Measurements from ENCODE around the gene RBM5.

Gene RBM5

GRCh38 chr3:50139308-50139707 lies 50.6 kb downstream of the RBM5 start:
- no peak for DNase-seq

- no peak for DNase-seq
These were observed 51.2 kb downstream of the RBM5 start for GRCh38 chr3:50139718-50140423.

DNA sequence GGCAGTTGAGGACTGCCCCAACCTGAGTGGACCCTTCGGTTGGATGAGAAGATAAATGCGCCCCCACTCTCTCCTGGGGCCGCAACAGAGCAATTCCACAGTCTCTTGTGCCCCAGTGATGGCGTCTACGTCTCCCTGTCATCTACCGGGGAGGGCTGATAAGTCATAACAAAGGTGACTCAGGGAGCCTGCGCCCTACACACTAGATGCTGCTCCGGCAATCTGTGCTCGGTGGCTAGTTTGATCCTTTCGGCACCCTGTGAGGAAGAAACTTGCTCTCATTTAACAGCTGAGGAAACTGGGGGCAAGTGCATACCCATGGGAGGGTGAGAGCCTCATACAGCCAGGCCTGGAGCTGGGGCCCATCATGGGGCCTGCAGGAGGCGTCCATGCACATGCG lies 52.3 kb downstream of the RBM5 start:
- no peak for DNase-seq

GRCh38 chr3:50146316-50146901 lies 57.7 kb downstream of the RBM5 start:
- DNase-seq = no peak

- no peak for DNase-seq
These were observed 58.3 kb downstream of the RBM5 start for GRCh38 chr3:50147016-50147415.

- no peak for DNase-seq
These were observed 58.7 kb downstream of the RBM5 start for GRCh38 chr3:50147447-50147846.

DNA sequence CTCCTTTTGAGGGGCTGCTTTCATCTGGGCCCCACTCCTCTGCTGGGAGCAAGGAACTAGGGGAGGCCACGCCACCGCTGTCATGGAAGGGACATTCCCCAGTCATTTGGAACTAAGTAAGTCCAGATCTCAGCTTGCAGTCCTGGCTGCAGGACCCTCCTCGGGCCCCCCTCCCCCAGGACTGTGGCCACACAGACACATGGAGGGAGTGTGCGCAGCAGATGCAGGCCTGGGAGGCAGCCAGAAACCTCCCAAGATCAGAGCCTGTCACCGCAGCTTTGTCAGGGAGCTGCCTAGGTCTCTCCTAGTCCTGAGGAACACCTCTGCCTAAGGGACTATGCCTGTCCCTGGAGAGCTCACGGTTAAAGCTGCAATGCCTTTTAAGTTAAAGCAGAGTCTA lies 59.1 kb downstream of the RBM5 start:
- DNase-seq = no peak

DNA sequence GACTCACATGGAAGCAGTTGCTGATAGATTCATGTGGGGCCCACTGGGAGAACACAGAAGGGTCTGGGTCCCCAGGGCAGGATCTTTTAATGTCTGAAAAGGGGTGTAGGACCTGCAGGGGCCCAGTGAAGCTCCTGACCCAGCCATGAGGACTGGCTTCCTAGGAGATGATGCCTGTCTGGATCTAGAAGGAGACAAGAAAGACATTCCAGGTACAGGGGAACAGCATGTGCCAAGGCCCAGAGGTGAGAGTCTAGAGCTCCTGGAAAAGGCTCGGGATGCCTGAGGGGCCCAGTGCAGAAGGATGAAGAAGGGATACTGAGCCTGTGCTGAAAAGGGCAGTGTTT lies 61.7 kb downstream of the RBM5 start:
- DNase-seq = no peak

- no peak for DNase-seq
These were observed 62.4 kb downstream of the RBM5 start for GRCh38 chr3:50150863-50151686.

- no peak for DNase-seq
These were observed 63.0 kb downstream of the RBM5 start for GRCh38 chr3:50151728-50152127.

DNA sequence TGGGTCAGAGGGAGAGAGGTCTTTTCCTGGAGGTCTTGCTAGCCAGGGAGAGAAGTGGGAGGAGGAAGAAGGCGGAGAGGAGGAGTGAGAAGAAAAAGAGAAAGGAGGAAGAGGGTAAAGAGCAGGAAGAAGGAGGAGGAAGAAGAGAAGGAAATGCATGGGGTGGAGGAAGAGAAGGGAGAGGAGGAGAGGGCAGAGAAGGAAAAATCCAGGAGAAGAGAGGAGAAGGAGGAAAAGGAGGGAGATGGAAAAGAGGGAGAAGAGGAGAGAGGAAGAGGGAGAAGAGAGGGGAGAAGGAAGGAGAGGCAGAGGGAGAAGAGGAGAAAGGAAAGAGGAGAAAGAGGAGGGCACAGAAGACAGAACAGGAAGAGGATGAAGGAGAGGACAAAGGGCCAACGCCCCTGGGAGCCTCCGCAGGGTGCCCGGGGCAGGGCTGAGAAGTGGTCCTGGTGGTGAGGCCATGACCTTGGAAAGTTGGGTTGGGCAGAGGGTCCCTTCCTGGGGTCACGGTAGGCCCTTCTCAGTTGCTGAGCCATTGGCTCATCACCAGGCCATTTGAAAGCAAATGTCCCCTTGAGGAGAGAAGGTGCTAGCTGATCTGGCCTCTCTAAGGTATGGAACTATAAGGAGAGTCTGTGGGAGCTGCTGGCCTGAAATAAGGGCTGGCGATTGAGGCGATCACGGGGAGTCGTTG lies 65.2 kb downstream of the RBM5 start:
- no peak for DNase-seq

DNA sequence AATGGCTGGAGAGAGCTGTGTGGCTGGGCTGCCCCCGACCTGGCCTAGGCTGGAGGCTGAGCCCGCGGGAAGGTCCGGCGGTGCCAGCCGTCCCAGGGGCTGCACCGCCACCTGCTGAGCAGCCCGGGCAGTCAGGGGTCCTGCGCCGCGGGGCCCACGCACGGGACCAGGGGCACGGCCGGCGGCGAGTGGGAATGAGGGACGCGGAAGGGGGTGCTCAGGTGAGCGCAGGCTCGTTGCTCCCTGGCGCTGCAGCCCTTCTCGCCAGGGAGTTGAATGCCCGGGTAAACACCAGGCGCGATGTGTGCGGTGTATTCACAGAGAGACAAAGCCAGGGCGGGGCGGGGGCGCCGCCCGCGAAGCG lies 65.7 kb downstream of the RBM5 start:
- no peak for DNase-seq

DNA sequence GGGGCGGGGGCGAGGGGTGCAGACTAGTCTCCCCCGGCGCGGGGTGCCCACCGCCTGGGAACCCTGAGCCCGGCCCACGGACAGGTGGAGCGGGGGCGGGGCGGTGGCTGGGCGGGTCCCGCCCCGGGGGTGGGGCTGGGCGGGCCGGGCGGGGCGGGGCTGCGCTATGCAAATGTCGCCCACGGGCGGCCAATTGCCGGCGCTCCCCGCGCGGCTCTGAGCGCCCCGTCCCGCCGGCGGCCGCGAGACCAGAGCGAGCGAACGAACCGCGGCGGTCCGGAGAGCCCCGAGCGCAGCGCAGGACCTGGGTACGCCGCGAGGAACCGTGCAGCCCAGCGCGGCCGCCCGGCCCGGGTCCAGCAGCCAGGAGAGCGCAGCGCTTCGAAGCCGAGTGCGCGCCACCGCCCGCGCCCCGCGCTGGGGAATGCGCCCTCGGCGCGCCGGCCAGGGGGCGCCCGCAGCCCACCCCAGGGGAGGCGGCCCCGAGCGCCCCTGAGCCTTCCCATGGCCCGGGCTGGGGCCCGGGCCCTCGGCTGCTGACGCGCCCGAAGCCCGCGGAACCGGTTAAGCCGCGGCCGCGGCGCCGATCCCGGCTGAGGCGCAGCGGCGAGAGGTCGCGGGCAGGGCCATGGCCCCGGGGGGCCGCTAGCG lies 66.2 kb downstream of the RBM5 start, which contains the start of gene SEMA3F:
TSS of gene SEMA3F (plus strand) at position 485 of the 651 bp plus-strand sequence. CDS start 4,299 bp downstream, outside the sequence.
- peak; percentile 33 to 74 (median 61) for DNase-seq

- no peak for DNase-seq
These were observed 66.8 kb downstream of the RBM5 start for GRCh38 chr3:50155491-50155878.

DNA sequence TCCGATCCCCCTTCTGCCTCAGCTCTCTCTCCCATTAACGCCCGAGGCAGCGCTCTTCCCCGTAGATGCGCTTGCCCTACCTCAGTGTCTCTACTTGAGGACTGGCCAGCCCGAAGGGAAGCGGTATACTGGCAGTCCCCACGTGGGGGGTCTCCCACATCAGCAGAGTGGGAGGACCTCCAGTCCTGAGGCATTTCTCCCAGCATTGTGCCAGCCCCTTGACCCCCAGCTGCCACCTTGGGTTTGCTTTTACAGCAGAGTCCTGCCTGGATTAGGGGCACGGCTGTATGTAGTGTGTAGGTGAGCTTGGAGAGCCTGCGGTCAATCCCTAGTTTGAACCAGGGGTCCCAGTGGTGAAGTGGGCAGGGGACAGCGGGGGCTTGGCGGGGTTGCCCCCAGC lies 67.2 kb downstream of the RBM5 start:
- DNase-seq = no peak

DNA sequence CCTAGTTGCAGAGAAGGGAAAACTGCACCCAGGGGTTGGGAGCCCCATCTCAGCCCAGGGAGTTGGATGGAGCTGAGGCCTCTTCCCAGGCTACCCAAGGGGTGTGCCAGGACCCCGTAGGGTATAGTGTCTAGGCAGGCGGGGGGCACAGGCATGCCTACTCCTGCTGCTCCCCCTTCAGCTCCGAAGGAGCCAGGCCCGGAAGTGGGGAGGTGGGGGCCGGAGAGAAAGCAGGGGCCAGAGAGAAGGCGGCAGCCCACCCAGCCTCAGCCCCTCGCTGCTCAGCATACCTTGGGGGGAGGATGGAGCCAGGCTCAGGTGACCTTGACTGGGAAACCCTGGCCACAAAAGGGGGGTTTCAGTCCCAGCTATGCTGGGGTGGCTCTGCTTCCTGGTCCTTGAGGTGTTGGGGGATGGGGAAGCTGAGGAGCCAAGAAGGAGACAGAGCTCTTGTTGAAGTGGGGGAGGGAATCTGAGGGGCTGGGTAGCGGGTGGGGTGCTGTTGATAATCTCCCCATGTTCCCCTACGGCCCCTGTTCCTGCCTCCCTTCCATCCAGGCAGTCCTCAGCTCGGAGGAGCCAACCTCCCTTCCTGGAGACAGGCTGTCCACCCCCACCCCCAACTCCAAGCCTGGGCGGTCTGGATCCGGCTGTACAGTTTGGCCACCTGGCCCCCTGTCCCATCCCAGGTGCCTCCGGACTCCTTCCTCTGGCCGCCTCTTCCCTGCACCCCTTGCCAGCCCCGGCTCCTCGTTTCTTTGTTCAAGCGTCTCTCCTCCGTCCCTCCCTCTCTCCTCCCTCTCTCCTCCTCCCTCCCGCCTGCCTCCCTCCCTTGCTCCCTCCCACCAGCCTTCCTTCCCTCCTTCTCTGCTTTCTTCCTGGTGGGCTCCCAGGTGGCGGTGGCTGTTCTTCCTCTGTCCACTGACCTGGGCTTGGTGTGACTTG lies 68.1 kb downstream of the RBM5 start:
- no peak for DNase-seq

DNA sequence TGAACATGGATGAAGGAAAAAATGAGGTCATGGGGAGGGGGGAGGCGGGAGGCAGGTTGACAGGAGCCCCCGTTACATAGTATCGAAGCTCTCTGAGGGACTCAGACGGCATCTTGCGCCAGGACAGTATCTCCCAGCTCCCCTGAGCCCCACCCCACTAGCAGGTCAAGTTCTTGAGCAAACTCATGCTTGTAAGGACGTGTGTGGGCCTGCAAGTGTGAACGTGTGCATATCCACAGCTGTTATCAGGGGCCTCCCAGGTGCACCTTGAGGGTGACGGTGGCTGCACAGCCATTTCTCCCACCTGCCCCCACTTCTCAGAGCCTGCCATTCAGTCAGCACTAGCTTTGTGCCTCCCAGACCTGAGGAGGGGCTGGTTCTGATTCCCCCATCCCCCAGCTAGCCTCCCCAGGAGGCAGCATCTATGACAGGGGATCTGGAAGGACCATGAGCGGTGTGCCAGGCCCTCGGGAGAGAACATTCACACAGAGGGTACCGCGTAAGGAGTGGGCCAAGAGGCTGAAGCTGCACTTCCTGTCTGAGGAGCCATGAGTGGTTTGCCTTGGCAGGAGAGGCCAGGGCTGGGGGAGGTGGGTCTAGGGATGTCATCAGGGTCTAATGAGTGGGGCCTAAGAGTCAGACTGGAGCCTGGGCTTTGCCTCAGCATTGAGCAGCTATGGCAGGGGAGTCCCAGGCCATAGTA lies 69.3 kb downstream of the RBM5 start:
- DNase-seq = no peak

- no peak for DNase-seq
These were observed 69.9 kb downstream of the RBM5 start for GRCh38 chr3:50158530-50159146.

DNA sequence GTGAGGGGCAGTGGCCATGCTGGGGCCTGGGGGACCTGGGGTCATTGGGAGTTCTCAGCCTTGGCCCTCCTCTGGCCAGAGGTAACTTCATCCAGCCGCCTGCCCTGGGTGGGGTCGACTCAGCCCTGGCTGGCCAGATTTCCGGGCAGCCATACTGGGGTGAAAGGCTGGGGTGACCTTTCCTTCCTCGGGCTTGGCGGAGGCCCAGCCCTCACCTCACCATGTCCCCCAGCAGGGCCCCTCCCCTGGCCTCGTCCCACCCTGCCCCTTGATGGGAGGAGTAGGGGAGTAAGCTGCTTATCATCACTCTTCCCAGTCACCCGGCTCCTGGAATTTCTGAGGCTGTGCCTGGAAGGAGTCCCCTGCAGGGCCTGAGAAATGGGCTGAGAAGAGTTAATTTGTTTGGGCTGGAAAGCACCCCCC lies 71.9 kb downstream of the RBM5 start:
- no peak for DNase-seq

DNA sequence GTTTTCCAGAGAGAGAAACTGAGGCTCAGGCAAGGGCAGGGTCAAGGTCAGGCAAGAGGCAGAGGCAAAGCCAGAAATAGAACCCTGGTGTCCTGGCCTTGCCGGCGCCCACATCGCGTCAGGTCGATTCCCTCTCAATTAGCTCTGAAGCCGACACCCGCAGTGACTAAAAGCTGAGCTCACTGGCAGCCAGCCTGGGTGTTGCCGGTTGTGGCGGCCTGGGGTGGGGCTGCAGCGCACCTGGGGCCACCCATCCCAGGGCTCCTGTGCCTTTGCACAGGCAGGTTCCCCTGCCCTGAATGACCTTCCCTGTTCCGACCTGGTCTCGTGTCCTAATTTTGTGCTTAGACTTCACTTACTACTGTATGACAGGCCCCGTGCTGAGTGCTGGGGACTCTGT lies 72.6 kb downstream of the RBM5 start:
- DNase-seq = no peak
